H1 (cell line): Measurements from ENCODE around the gene USP10. TPM values are rescaled to one million over a fixed set of nuclear protein-coding genes. Genes with fewer than 3 reads are reported as not detected.

Experiments
- CTCF ChIA-PET: fragments of 300-600 bp; sonication (Branson Sonifier 250); formaldehyde crosslinking; loops from one replicate; lab custom pipeline; 2021; ENCODE audit not compliant: partially characterized antibody; lab: Charles Lee
- POLR2A ChIA-PET: fragments of 300-600 bp; sonication (Branson Sonifier 250); formaldehyde crosslinking; loops from one replicate; lab custom pipeline; 2021; ENCODE audit warnings: inconsistent platforms; ENCODE audit not compliant: partially characterized antibody; lab: Charles Lee
- DNase-seq, 2 experiments: peaks; one replicate each; pipeline versions ENCODE4 v3.0.0 to v3.0.0-alpha.2; 2010 to 2022; ENCODE audit warnings: low spot score in 2 of 2, low read depth in 1 of 2, mixed read lengths in 1 of 2
- FAIRE-seq: peaks from 2 replicates; lab custom pipeline; 2011; peaks lifted over from hg19 to GRCh38; lab: Jason Lieb, UNC
- H2AFZ ChIP-seq: 2 replicates; pipeline ENCODE4 v1.8.1; 2012; ENCODE audit warnings: low read length, inconsistent platforms
- H2AK5ac ChIP-seq: 2 replicates; pipeline ENCODE4 v1.6.1; 2013; ENCODE audit warnings: low read depth, low read length
- H2BK120ac ChIP-seq: replicated peaks from 2 replicates; pipeline ENCODE3; 2013; ENCODE audit warnings: low read depth, low read length, inconsistent platforms
- H2BK12ac ChIP-seq: 2 replicates; pipeline ENCODE4 v1.6.1; 2013; ENCODE audit warnings: low read depth, low read length
- H2BK15ac ChIP-seq: 2 replicates; pipeline ENCODE4 v1.6.1; 2013; ENCODE audit warnings: low read length
- H2BK20ac ChIP-seq: 2 replicates; pipeline ENCODE4 v1.6.1; 2013; ENCODE audit warnings: low read length
- H2BK5ac ChIP-seq: 2 replicates; pipeline ENCODE4 v1.6.1; 2013; ENCODE audit warnings: low read depth, low read length
- H3K14ac ChIP-seq: 2 replicates; pipeline ENCODE4 v1.6.1; 2013; ENCODE audit warnings: inconsistent platforms; ENCODE audit not compliant: insufficient read length
- H3K18ac ChIP-seq: 2 replicates; pipeline ENCODE4 v1.6.1; 2013; ENCODE audit warnings: low read length; ENCODE audit errors: extremely low read depth
- H3K23ac ChIP-seq: 2 replicates; pipeline ENCODE4 v1.6.1; 2013; ENCODE audit warnings: inconsistent platforms; ENCODE audit not compliant: insufficient read length
- H3K23me2 ChIP-seq: 2 replicates; pipeline ENCODE4 v1.6.1; 2013; ENCODE audit warnings: low read depth, low read length
- H3K27ac ChIP-seq: 2 replicates; pipeline ENCODE4 v1.6.1; 2011; ENCODE audit warnings: low read depth, low read length, inconsistent platforms
- H3K27me3 ChIP-seq, 4 experiments: replicated peaks in 1 of 4; 1 replicate in 1 of 4; 2 replicates in 3 of 4; pipeline versions ENCODE4 v1.6.1 to v1.8.1; 2011 to 2013; ENCODE audit warnings: low read length in 3 of 4, mild to moderate bottlenecking in 3 of 4, inconsistent platforms in 2 of 4, mixed read lengths in 2 of 4, moderate library complexity in 1 of 4; ENCODE audit not compliant: control insufficient read depth in 3 of 4, insufficient read depth in 3 of 4; ENCODE audit errors: extremely low read depth in 1 of 4
- H3K36me3 ChIP-seq, 4 experiments: 2 replicates each; pipeline versions ENCODE4 v1.6.1 to v1.8.1; 2011 to 2013; ENCODE audit warnings: mild to moderate bottlenecking in 4 of 4, low read length in 3 of 4, moderate library complexity in 2 of 4, control low read depth in 1 of 4, inconsistent platforms in 1 of 4; ENCODE audit not compliant: insufficient read depth in 4 of 4, control insufficient read depth in 2 of 4
- H3K4ac ChIP-seq: replicated peaks from 2 replicates; pipeline ENCODE3; 2013; ENCODE audit warnings: low read length, low read depth, mixed read lengths, inconsistent platforms; ENCODE audit not compliant: insufficient read length
- H3K4me1 ChIP-seq, 4 experiments: replicated peaks in 1 of 4; 1 replicate in 1 of 4; 2 replicates in 3 of 4; pipeline versions ENCODE4 v1.6.1 to v1.8.1; 2011 to 2013; ENCODE audit warnings: low read length in 3 of 4, inconsistent platforms in 2 of 4, mixed read lengths in 1 of 4; ENCODE audit not compliant: insufficient read depth in 4 of 4, control insufficient read depth in 3 of 4
- H3K4me2 ChIP-seq, 2 experiments: 2 replicates each; pipeline versions ENCODE4 v1.6.1 to v1.8.1; 2011 to 2013; ENCODE audit warnings: low read depth in 2 of 2, low read length in 2 of 2, control low read depth in 1 of 2, inconsistent platforms in 1 of 2, mild to moderate bottlenecking in 1 of 2; ENCODE audit not compliant: insufficient read depth in 1 of 2
- H3K4me3 ChIP-seq, 4 experiments: fragments of 200-600, 300-600 bp in 1 of 4; sonication (generic), shearing (Covaris generic), sonication (Bioruptor Twin) in 1 of 4; 2 replicates each; pipeline versions ENCODE4 v1.5.1 to v1.8.1; 2011 to 2016; ENCODE audit warnings: low read length in 4 of 4, low read depth in 3 of 4, control low read depth in 2 of 4, inconsistent platforms in 2 of 4, mild to moderate bottlenecking in 2 of 4, mixed read lengths in 1 of 4, moderate library complexity in 1 of 4; ENCODE audit not compliant: insufficient read depth in 2 of 4; ENCODE audit errors: extremely low read depth in 1 of 4
- H3K56ac ChIP-seq: replicated peaks from 2 replicates; pipeline ENCODE3; 2013; ENCODE audit warnings: low read depth, mild to moderate bottlenecking, mixed read lengths, low read length, inconsistent platforms; ENCODE audit not compliant: insufficient read length
- H3K79me1 ChIP-seq: 2 replicates; pipeline ENCODE4 v1.6.1; 2013; ENCODE audit warnings: low read depth, low read length, control low read depth
- H3K79me2 ChIP-seq, 2 experiments: 2 replicates each; pipeline versions ENCODE4 v1.6.1 to v1.8.1; 2012 to 2013; ENCODE audit warnings: low read length in 2 of 2, mild to moderate bottlenecking in 2 of 2, inconsistent platforms in 1 of 2; ENCODE audit not compliant: insufficient read depth in 2 of 2, control insufficient read depth in 1 of 2
- H3K9ac ChIP-seq, 4 experiments: replicated peaks in 1 of 4; 1 replicate in 1 of 4; 2 replicates in 3 of 4; pipeline versions ENCODE4 v1.6.1 to v1.8.1; 2011 to 2013; ENCODE audit warnings: low read depth in 3 of 4, low read length in 3 of 4, control low read depth in 2 of 4, mild to moderate bottlenecking in 2 of 4, moderate library complexity in 2 of 4, inconsistent platforms in 1 of 4; ENCODE audit errors: extremely low read depth in 1 of 4
- H3K9me3 ChIP-seq, 2 experiments: 2 replicates each; pipeline versions ENCODE4 v1.6.1 to v1.8.1; 2012 to 2013; ENCODE audit warnings: mild to moderate bottlenecking in 2 of 2, moderate library complexity in 2 of 2, control low read depth in 1 of 2, inconsistent platforms in 1 of 2, low read depth in 1 of 2, low read length in 1 of 2, mixed read lengths in 1 of 2; ENCODE audit not compliant: insufficient read depth in 2 of 2
- H4K20me1 ChIP-seq, 2 experiments: replicated peaks in 1 of 2; 2 replicates each; pipeline versions ENCODE3 to v1.8.1; 2011 to 2013; ENCODE audit warnings: inconsistent platforms in 2 of 2, low read length in 2 of 2, mild to moderate bottlenecking in 1 of 2; ENCODE audit not compliant: insufficient read depth in 2 of 2, control insufficient read depth in 1 of 2
- H4K5ac ChIP-seq: 2 replicates; pipeline ENCODE4 v1.6.1; 2013; ENCODE audit warnings: low read length, low read depth, mixed read lengths, inconsistent platforms; ENCODE audit not compliant: insufficient read length
- H4K8ac ChIP-seq: 2 replicates; pipeline ENCODE4 v1.8.0; 2013; ENCODE audit warnings: mild to moderate bottlenecking, moderate library complexity, low read length, inconsistent platforms; ENCODE audit not compliant: insufficient read depth; ENCODE audit errors: extremely low read depth
- H4K91ac ChIP-seq: replicated peaks from 2 replicates; pipeline ENCODE3; 2013; ENCODE audit warnings: low read length, mixed read lengths, inconsistent platforms; ENCODE audit not compliant: insufficient read length
- ASH2L ChIP-seq: fragments of 200-600, 300-600 bp; sonication (generic); IDR thresholded peaks from one replicate; pipeline ENCODE4 v1.7.1; 2017; ENCODE audit warnings: low read length
- CHD1 ChIP-seq: IDR thresholded peaks from 2 replicates; pipeline ENCODE4 v1.6.1; 2012; ENCODE audit warnings: low read depth, low read length, improper control_type of control experiment
- FOSL1 ChIP-seq: IDR thresholded peaks from 2 replicates; pipeline ENCODE4 v1.6.1; 2011; ENCODE audit warnings: mild to moderate bottlenecking, low read depth, low read length, moderate library complexity; ENCODE audit not compliant: insufficient read depth
- GTF2F1 ChIP-seq: IDR thresholded peaks from 2 replicates; pipeline ENCODE4 v1.6.1; 2012; ENCODE audit warnings: low read depth, low read length, improper control_type of control experiment, borderline replicate concordance
- HDAC2 ChIP-seq, 2 experiments: fragments of 300-600 bp in 1 of 2; sonication (generic) in 1 of 2; IDR thresholded peaks; 2 replicates each; pipeline ENCODE4 v1.6.1; 2011 to 2012; ENCODE audit warnings: low read depth in 2 of 2, low read length in 2 of 2, mild to moderate bottlenecking in 2 of 2, moderate library complexity in 2 of 2, borderline replicate concordance in 1 of 2, inconsistent platforms in 1 of 2
- JUND ChIP-seq: IDR thresholded peaks from 2 replicates; pipeline ENCODE4 v1.6.1; 2011; ENCODE audit warnings: mild to moderate bottlenecking, improper control_type of control experiment, low read length
- NRF1 ChIP-seq: IDR thresholded peaks from 2 replicates; pipeline ENCODE4 v1.6.1; 2011; ENCODE audit warnings: mild to moderate bottlenecking, low read depth, low read length, improper control_type of control experiment
- RBBP5 ChIP-seq: IDR thresholded peaks from 2 replicates; pipeline ENCODE4 v1.7.1; 2012; ENCODE audit warnings: low read depth, mild to moderate bottlenecking, inconsistent platforms, low read length, moderate library complexity, borderline replicate concordance
- SIN3A ChIP-seq, 2 experiments: IDR thresholded peaks in 1 of 2; conservative IDR thresholded peaks in 1 of 2; 2 replicates each; pipeline ENCODE4 v1.6.1; 2011 to 2012; ENCODE audit warnings: low read length in 2 of 2, improper control_type of control experiment in 1 of 2, low read depth in 1 of 2, mild to moderate bottlenecking in 1 of 2
- TBP ChIP-seq: IDR thresholded peaks from 2 replicates; pipeline ENCODE4 v1.6.1; 2011; ENCODE audit warnings: low read depth, low read length, improper control_type of control experiment
- USF2 ChIP-seq: IDR thresholded peaks from 2 replicates; pipeline ENCODE4 v1.6.1; 2011; ENCODE audit warnings: low read length, improper control_type of control experiment
- WGBS, 2 experiments: shearing (Covaris generic) in 1 of 2; methylation state at CpG; one replicate each; pipeline versions ENCODE4 v1.1.6 to v1.1.7; 2013 to 2015; ENCODE audit warnings: low lambda C conversion rate in 2 of 2, mixed read lengths in 2 of 2, inconsistent platforms in 1 of 2, low coverage in 1 of 2, missing lambda C conversion rate in 1 of 2; ENCODE audit not compliant: insufficient replicate concordance in 2 of 2, insufficient coverage in 1 of 2, insufficient read length in 1 of 2; ENCODE audit errors: extremely low coverage in 1 of 2, missing lambda C conversion rate in 1 of 2; 5-methylcytosine and 5-hydroxymethylcytosine counted together
- polyA plus RNA-seq, 7 experiments: library from polyadenylated mRNA; depleted of rRNA in 3 of 7; stranded (reverse) in 5 of 7; unstranded in 2 of 7; fragments of >200 nt in 5 of 7; fragments of 200-250 nt in 2 of 7; gene quantifications; 1 replicate in 5 of 7; 2 replicates in 1 of 7; 4 replicates in 1 of 7; pipeline versions ENCODE4 v1.2.1 to v1.2.3, GENCODE V29; 2011 to 2013; ENCODE audit warnings: missing spikeins in 2 of 7, mixed read lengths in 2 of 7
- total RNA-seq: library from RNA; stranded (reverse); fragmentation: NEBNext Ultra II Directional; extraction: Animal tissue kit (Norgen Biotek cat#: 25700); gene quantifications from 2 replicates; pipeline ENCODE4 v1.2.1, GENCODE V29; 2021

USP10 gene
- total and polyA plus RNA-seq, 2 of the 8 experiments (the other 6 are each of a cell fraction or from before 2014, with no cell fraction given): 171 to 195 TPM

GRCh38 chr16:84789431-84789830 is 89.6 kb downstream of the USP10 start:
- CTCF ChIA-PET: interaction anchor here (1.1 to 1.6 kb wide), 3 partner anchors 42 to 181 kb away, joined by 3 to 6 read pairs (median 3); no protein-coding TSS in a partner anchor
- FAIRE-seq: no peak
- TF ChIP-seq SIN3A (conservative IDR thresholded peaks at IDR 0.05 in 1 of 2, IDR thresholded peaks at IDR 0.05 in 1 of 2; ENCODE audit: low read depth in 1 of 2, low read length in 2 of 2) (no peak), USF2 (no peak), TBP (no peak), RBBP5 (no peak), CHD1 (no peak), HDAC2 (IDR thresholded peaks at IDR 0.05; ENCODE audit: borderline replicate concordance in 1 of 2, low read depth in 2 of 2, low read length in 2 of 2) (no peak), FOSL1 (no peak), NRF1 (no peak), ASH2L (no peak), GTF2F1 (no peak), JUND (no peak)

More at GRCh38 chr16:84789431-84789830, 89.6 kb downstream of the USP10 start:
- DNase-seq: no peak
- no peak overlapping the region for H4K8ac ChIP-seq
- H3K27ac ChIP-seq: no peak overlapping the region
- H3K56ac ChIP-seq: no peak overlapping the region
- H2BK12ac ChIP-seq: no peak overlapping the region
- no peak overlapping the region for H2AFZ ChIP-seq
- no peak overlapping the region for H2BK15ac ChIP-seq
- no peak overlapping the region for H3K18ac ChIP-seq
- H2AK5ac ChIP-seq: no peak overlapping the region
- H3K4me3 ChIP-seq: no peak overlapping the region
- H4K91ac ChIP-seq: no peak overlapping the region
- H2BK20ac ChIP-seq: no peak overlapping the region
- H3K4me1 ChIP-seq: no peaks in the 10 kb centered on the region; a peak in 1 of 7 replicates
- no peaks in the 10 kb centered on the region for H3K36me3 ChIP-seq
- H2BK5ac ChIP-seq: no peak overlapping the region
- no peaks in the 10 kb centered on the region for H3K27me3 ChIP-seq
- no peak overlapping the region for H2BK120ac ChIP-seq
- 0 out of 2 replicates have a peak, but pooled peaks cover 2% of the 10 kb centered on the region for H3K79me1 ChIP-seq
- no peak overlapping the region for H3K23ac ChIP-seq
- no peak overlapping the region for H3K9ac ChIP-seq
- H3K23me2 ChIP-seq: no peaks in the 10 kb centered on the region
- H3K4ac ChIP-seq: no peak overlapping the region
- no peak overlapping the region for H3K14ac ChIP-seq
- no peak overlapping the region for H4K5ac ChIP-seq
- H3K79me2 ChIP-seq: no peaks in the 10 kb centered on the region
- H4K20me1 ChIP-seq: no peaks in the 10 kb centered on the region
- no peaks in the 10 kb centered on the region for H3K9me3 ChIP-seq
- 90% methylated on average over 11 of the region's 11 CpGs; no CpG with 5 or more reads in 1 of the 2 experiments for WGBS, 2 experiments
- no peak overlapping the region for H3K4me2 ChIP-seq
- POLR2A ChIA-PET: no interaction called here
